ENCODE measurements around the gene ABCA9. TPM values are rescaled to one million over a fixed set of nuclear protein-coding genes. Genes with fewer than 3 reads are reported as not detected.

Gene ABCA9
- total RNA-seq, 1 experiment from 2014 or later: not detected

- CTCF ChIA-PET: no interaction called here
- Mint-ChIP-seq H3K9me3 (no peaks in the 10 kb centered on the region), H3K4me1 (peaks cover 4% of the 10 kb centered on the region; the same call in 1 of the 2 replicates), H3K27me3 (ENCODE audit: low read depth) (no peaks in the 10 kb centered on the region), H3K27ac (no peak overlapping the region), H3K4me3 (no peak overlapping the region), H3K36me3 (no peaks in the 10 kb centered on the region)
- ATAC-seq (no peak), DNase-seq (ENCODE audit: low spot score) (no peak)
- TF ChIP-seq KAT7 (CRISPR knock-in tag; IDR thresholded peaks at IDR 0.05; ENCODE audit: borderline replicate concordance) (no peak), NFATC4 (CRISPR knock-in tag; IDR thresholded peaks at IDR 0.05) (no peak), ZNF232 (CRISPR knock-in tag; IDR thresholded peaks at IDR 0.05) (no peak), CBFB (CRISPR knock-in tag; IDR thresholded peaks at IDR 0.05; ENCODE audit: low read depth) (no peak)
- POLR2A ChIA-PET: no interaction called here
Observed at GRCh38 chr17:69056179-69056823, 4.4 kb downstream of the ABCA9 start.

- Mint-ChIP-seq H3K36me3 (no peaks in the 10 kb centered on the region), H3K27me3 (ENCODE audit: low read depth) (no peaks in the 10 kb centered on the region), H3K27ac (no peak overlapping the region), H3K4me3 (no peak overlapping the region), H3K9me3 (no peaks in the 10 kb centered on the region), H3K4me1 (no peaks in the 10 kb centered on the region)
- ATAC-seq (no peak), DNase-seq (ENCODE audit: low spot score) (no peak)
- ChIA-PET CTCF (no interaction called here), POLR2A (no interaction called here)
- TF ChIP-seq ZNF423 (CRISPR knock-in tag; IDR thresholded peaks at IDR 0.05) (no peak), FOXP1 (CRISPR knock-in tag; IDR thresholded peaks at IDR 0.05; ENCODE audit: borderline replicate concordance) (no peak), ZNF671 (CRISPR knock-in tag; IDR thresholded peaks at IDR 0.05) (no peak), USF1 (CRISPR knock-in tag; IDR thresholded peaks at IDR 0.05) (no peak), TP53 (CRISPR knock-in tag; IDR thresholded peaks at IDR 0.05) (no peak), E2F4 (CRISPR knock-in tag; IDR thresholded peaks at IDR 0.05; ENCODE audit: borderline replicate concordance, low read depth) (no peak), IRF1 (CRISPR knock-in tag; IDR thresholded peaks at IDR 0.05) (no peak), CREB1 (CRISPR knock-in tag; IDR thresholded peaks at IDR 0.05) (no peak), E2F1 (CRISPR knock-in tag; IDR thresholded peaks at IDR 0.05) (no peak), ERG (CRISPR knock-in tag; IDR thresholded peaks at IDR 0.05) (no peak), KAT7 (CRISPR knock-in tag; IDR thresholded peaks at IDR 0.05; ENCODE audit: borderline replicate concordance) (no peak), PREB (CRISPR knock-in tag; IDR thresholded peaks at IDR 0.05; ENCODE audit: borderline replicate concordance) (no peak), AR (CRISPR knock-in tag; IDR thresholded peaks at IDR 0.05) (no peak), NR3C1 (CRISPR knock-in tag; conservative IDR thresholded peaks at IDR 0.05; ENCODE audit: low read depth) (no peak), ATF2 (CRISPR knock-in tag; IDR thresholded peaks at IDR 0.05; ENCODE audit: borderline replicate concordance, low read depth) (no peak), TEAD4 (CRISPR knock-in tag; IDR thresholded peaks at IDR 0.05) (no peak), ZNF425 (CRISPR knock-in tag; conservative IDR thresholded peaks at IDR 0.05) (no peak)
Observed at GRCh38 chr17:69055334-69055733, 5.4 kb downstream of the ABCA9 start.
